ENCODE data around the gene GCNT2. TPM values are rescaled to one million over a fixed set of nuclear protein-coding genes. Genes with fewer than 3 reads are reported as not detected.
"Not testable (repeated sequence)": the region's sequence is repeated elsewhere in the genome, so short reads cannot be mapped to it uniquely, and the experiment has no call there.

The GCNT2 gene
- total RNA-seq, 1 experiment from 2014 or later = 51.2 TPM

DNA sequence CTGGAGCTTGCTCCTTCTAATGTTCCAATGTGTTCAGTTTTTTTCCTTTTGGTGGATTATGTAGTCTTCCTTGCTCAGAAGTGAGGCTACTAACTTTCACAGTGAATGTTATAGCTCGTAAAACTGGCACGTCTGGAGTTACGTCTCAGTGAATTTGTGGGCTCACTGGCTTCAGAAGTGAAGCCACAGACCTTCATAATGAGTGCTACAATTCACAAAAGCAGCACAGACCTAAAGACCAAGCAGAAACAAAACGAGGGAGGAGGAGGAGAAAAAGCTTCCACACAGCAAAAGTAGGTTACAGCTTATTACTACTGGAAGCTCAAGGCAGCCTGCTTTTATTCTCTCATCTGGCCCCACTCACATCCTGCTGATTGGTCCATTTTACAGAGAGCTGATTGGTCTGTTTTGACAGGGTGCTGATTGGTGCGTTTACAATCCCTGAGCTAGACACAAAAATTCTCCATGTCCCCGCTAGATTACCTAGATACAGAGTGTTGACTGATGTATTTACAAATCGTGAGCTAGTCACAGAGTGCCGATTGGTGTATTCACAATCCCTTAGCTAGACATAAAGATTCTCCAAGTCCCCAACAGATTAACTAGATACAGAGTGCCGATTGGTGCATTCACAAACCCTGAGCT lies 34.1 kb upstream of the GCNT2 start:
- Mint-ChIP-seq H3K4me3 (peak overlapping the region; percentile 57), H3K9me3 (peaks cover 24% of the 10 kb centered on the region), H3K27me3 (ENCODE audit: low read depth) (peaks cover 32% of the 10 kb centered on the region)
- not testable (repeated sequence) for H3K36me3 Mint-ChIP-seq; H3K4me1 Mint-ChIP-seq; DNase-seq (ENCODE audit: low spot score); ATAC-seq; H3K27ac Mint-ChIP-seq
- POLR2A ChIA-PET = interaction anchor here (0.6 kb wide), 1 partner anchor 208 kb away, joined by 6 read pairs; the partner anchor contains the start of gene PAK1IP1
- peak; percentile 69 for TF ChIP-seq NFYB (CRISPR knock-in tag; conservative IDR thresholded peaks at IDR 0.05; ENCODE audit: low read depth)
- CTCF ChIA-PET = interaction anchor here (0.7 to 1.7 kb wide), 4 partner anchors 9 to 135 kb away, joined by 3 to 14 read pairs (median 4); no protein-coding TSS in a partner anchor

DNA sequence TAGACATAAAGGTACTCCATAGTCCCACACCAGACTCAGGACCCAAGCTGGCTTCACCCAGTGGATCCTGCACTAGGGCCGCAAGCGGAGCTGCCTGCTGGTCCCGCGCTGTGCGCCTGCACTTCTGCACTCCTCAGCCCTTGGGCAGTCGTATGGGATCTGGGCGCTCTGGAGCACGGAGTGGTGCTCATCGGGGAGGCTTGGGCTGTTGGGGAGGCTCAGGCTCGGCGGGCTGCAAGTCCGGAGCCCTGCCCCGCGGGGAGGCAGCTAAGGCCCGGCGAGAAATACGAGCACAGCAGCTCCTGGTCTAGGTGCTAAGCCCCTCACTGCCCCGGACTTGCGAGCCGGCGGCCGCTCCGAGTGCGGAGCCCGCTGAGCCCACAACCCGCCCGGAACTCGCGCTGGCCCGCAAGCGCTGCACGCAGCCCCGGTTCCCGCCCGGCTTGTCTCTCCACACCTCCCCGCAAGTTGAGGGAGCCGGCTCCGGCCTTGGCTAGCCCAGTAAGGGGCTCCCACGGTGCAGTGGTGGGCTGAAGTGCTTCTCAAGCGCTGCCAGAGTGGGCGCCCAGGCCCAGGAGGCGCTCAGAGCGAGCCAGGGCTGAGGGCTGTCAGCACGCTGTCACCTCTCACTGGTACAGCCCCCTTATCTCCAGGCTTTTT lies 33.4 kb upstream of the GCNT2 start:
- H3K36me3 Mint-ChIP-seq = 0 out of 2 replicates have a peak, but pooled peaks cover 2% of the 10 kb centered on the region
- CTCF ChIA-PET = interaction anchor here (0.7 to 1.7 kb wide), 4 partner anchors 9 to 271 kb away, joined by 3 to 14 read pairs (median 4); no protein-coding TSS in a partner anchor
- H3K4me1 Mint-ChIP-seq = 0 out of 2 replicates have a peak, but pooled peaks cover 4% of the 10 kb centered on the region
- peaks cover 32% of the 10 kb centered on the region for H3K27me3 Mint-ChIP-seq (ENCODE audit: low read depth)
- H3K9me3 Mint-ChIP-seq = peaks cover 24% of the 10 kb centered on the region
- POLR2A ChIA-PET = interaction anchor here (0.6 kb wide), 1 partner anchor 207 kb away, joined by 6 read pairs; the partner anchor contains the start of gene PAK1IP1
- no peak overlapping the region for H3K27ac Mint-ChIP-seq
- TF ChIP-seq, protein P1, sequence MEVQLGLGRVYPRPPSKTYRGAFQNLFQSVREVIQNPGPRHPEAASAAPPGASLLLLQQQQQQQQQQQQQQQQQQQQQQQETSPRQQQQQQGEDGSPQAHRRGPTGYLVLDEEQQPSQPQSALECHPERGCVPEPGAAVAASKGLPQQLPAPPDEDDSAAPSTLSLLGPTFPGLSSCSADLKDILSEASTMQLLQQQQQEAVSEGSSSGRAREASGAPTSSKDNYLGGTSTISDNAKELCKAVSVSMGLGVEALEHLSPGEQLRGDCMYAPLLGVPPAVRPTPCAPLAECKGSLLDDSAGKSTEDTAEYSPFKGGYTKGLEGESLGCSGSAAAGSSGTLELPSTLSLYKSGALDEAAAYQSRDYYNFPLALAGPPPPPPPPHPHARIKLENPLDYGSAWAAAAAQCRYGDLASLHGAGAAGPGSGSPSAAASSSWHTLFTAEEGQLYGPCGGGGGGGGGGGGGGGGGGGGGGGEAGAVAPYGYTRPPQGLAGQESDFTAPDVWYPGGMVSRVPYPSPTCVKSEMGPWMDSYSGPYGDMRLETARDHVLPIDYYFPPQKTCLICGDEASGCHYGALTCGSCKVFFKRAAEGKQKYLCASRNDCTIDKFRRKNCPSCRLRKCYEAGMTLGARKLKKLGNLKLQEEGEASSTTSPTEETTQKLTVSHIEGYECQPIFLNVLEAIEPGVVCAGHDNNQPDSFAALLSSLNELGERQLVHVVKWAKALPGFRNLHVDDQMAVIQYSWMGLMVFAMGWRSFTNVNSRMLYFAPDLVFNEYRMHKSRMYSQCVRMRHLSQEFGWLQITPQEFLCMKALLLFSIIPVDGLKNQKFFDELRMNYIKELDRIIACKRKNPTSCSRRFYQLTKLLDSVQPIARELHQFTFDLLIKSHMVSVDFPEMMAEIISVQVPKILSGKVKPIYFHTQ (CRISPR knock-in tag; IDR thresholded peaks at IDR 0.05) = no peak
- TF ChIP-seq, protein P2, sequence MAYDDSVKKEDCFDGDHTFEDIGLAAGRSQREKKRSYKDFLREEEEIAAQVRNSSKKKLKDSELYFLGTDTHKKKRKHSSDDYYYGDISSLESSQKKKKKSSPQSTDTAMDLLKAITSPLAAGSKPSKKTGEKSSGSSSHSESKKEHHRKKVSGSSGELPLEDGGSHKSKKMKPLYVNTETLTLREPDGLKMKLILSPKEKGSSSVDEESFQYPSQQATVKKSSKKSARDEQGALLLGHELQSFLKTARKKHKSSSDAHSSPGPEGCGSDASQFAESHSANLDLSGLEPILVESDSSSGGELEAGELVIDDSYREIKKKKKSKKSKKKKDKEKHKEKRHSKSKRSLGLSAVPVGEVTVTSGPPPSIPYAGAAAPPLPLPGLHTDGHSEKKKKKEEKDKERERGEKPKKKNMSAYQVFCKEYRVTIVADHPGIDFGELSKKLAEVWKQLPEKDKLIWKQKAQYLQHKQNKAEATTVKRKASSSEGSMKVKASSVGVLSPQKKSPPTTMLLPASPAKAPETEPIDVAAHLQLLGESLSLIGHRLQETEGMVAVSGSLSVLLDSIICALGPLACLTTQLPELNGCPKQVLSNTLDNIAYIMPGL (CRISPR knock-in tag; IDR thresholded peaks at IDR 0.05) = peak; percentile 76; the same call in 1 of the 2 replicates
- TF ChIP-seq, protein P3, sequence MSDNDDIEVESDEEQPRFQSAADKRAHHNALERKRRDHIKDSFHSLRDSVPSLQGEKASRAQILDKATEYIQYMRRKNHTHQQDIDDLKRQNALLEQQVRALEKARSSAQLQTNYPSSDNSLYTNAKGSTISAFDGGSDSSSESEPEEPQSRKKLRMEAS (CRISPR knock-in tag; IDR thresholded peaks at IDR 0.05) = peak; percentile 44; the same call in 1 of the 2 replicates
- DNase-seq (ENCODE audit: low spot score) = peak; percentile 55
- peak overlapping the region; percentile 57 for H3K4me3 Mint-ChIP-seq
- ATAC-seq = peak; percentile 71

DNA sequence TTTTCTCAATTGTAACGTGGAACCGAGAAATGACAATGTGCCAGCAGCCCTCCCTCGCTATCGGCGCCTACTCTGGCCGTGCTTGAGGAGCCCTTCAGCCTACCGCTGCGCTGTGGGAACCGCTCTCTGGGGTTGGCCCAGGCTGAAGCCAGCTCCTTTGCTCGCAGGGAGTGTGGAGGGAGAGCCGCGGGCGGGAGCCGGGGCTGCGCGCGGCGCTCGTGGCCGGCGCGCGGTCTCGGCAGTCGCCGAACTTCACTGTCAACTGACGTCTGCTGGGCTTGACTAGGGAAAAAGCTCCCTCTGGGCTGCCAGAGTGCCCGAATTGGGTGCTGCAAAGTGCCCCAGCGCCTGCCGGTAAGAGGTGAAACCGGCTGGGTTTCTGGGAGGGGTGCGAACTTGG lies 29.7 kb upstream of the GCNT2 start:
- Mint-ChIP-seq H3K36me3 (0 out of 2 replicates have a peak, but pooled peaks cover 2% of the 10 kb centered on the region), H3K4me3 (no peak overlapping the region), H3K27ac (no peak overlapping the region), H3K27me3 (ENCODE audit: low read depth) (peaks cover 32% of the 10 kb centered on the region), H3K4me1 (0 out of 2 replicates have a peak, but pooled peaks cover 4% of the 10 kb centered on the region), H3K9me3 (peaks cover 16% of the 10 kb centered on the region)
- CTCF ChIA-PET = interaction anchor here (1.1 kb wide), 1 partner anchor 13 kb away, joined by 4 read pairs; no protein-coding TSS in a partner anchor
- POLR2A ChIA-PET = interaction anchor here (0.6 kb wide), 1 partner anchor 290 kb away, joined by 3 read pairs; no protein-coding TSS in a partner anchor
- ATAC-seq = no peak
- no peak for DNase-seq (ENCODE audit: low spot score)
- TF ChIP-seq, protein P4, sequence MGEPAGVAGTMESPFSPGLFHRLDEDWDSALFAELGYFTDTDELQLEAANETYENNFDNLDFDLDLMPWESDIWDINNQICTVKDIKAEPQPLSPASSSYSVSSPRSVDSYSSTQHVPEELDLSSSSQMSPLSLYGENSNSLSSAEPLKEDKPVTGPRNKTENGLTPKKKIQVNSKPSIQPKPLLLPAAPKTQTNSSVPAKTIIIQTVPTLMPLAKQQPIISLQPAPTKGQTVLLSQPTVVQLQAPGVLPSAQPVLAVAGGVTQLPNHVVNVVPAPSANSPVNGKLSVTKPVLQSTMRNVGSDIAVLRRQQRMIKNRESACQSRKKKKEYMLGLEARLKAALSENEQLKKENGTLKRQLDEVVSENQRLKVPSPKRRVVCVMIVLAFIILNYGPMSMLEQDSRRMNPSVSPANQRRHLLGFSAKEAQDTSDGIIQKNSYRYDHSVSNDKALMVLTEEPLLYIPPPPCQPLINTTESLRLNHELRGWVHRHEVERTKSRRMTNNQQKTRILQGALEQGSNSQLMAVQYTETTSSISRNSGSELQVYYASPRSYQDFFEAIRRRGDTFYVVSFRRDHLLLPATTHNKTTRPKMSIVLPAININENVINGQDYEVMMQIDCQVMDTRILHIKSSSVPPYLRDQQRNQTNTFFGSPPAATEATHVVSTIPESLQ (CRISPR knock-in tag; IDR thresholded peaks at IDR 0.05) = no peak
- TF ChIP-seq, protein P5, sequence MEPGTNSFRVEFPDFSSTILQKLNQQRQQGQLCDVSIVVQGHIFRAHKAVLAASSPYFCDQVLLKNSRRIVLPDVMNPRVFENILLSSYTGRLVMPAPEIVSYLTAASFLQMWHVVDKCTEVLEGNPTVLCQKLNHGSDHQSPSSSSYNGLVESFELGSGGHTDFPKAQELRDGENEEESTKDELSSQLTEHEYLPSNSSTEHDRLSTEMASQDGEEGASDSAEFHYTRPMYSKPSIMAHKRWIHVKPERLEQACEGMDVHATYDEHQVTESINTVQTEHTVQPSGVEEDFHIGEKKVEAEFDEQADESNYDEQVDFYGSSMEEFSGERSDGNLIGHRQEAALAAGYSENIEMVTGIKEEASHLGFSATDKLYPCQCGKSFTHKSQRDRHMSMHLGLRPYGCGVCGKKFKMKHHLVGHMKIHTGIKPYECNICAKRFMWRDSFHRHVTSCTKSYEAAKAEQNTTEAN (CRISPR knock-in tag; IDR thresholded peaks at IDR 0.05) = no peak
- TF ChIP-seq, protein P6, sequence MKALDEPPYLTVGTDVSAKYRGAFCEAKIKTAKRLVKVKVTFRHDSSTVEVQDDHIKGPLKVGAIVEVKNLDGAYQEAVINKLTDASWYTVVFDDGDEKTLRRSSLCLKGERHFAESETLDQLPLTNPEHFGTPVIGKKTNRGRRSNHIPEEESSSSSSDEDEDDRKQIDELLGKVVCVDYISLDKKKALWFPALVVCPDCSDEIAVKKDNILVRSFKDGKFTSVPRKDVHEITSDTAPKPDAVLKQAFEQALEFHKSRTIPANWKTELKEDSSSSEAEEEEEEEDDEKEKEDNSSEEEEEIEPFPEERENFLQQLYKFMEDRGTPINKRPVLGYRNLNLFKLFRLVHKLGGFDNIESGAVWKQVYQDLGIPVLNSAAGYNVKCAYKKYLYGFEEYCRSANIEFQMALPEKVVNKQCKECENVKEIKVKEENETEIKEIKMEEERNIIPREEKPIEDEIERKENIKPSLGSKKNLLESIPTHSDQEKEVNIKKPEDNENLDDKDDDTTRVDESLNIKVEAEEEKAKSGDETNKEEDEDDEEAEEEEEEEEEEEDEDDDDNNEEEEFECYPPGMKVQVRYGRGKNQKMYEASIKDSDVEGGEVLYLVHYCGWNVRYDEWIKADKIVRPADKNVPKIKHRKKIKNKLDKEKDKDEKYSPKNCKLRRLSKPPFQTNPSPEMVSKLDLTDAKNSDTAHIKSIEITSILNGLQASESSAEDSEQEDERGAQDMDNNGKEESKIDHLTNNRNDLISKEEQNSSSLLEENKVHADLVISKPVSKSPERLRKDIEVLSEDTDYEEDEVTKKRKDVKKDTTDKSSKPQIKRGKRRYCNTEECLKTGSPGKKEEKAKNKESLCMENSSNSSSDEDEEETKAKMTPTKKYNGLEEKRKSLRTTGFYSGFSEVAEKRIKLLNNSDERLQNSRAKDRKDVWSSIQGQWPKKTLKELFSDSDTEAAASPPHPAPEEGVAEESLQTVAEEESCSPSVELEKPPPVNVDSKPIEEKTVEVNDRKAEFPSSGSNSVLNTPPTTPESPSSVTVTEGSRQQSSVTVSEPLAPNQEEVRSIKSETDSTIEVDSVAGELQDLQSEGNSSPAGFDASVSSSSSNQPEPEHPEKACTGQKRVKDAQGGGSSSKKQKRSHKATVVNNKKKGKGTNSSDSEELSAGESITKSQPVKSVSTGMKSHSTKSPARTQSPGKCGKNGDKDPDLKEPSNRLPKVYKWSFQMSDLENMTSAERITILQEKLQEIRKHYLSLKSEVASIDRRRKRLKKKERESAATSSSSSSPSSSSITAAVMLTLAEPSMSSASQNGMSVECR (CRISPR knock-in tag; IDR thresholded peaks at IDR 0.05; ENCODE audit: borderline replicate concordance) = no peak
- TF ChIP-seq NR2C2 (CRISPR knock-in tag; IDR thresholded peaks at IDR 0.05) (no peak), ZNF263 (CRISPR knock-in tag; IDR thresholded peaks at IDR 0.05; ENCODE audit: low read depth) (no peak)
- TF ChIP-seq, protein P7, sequence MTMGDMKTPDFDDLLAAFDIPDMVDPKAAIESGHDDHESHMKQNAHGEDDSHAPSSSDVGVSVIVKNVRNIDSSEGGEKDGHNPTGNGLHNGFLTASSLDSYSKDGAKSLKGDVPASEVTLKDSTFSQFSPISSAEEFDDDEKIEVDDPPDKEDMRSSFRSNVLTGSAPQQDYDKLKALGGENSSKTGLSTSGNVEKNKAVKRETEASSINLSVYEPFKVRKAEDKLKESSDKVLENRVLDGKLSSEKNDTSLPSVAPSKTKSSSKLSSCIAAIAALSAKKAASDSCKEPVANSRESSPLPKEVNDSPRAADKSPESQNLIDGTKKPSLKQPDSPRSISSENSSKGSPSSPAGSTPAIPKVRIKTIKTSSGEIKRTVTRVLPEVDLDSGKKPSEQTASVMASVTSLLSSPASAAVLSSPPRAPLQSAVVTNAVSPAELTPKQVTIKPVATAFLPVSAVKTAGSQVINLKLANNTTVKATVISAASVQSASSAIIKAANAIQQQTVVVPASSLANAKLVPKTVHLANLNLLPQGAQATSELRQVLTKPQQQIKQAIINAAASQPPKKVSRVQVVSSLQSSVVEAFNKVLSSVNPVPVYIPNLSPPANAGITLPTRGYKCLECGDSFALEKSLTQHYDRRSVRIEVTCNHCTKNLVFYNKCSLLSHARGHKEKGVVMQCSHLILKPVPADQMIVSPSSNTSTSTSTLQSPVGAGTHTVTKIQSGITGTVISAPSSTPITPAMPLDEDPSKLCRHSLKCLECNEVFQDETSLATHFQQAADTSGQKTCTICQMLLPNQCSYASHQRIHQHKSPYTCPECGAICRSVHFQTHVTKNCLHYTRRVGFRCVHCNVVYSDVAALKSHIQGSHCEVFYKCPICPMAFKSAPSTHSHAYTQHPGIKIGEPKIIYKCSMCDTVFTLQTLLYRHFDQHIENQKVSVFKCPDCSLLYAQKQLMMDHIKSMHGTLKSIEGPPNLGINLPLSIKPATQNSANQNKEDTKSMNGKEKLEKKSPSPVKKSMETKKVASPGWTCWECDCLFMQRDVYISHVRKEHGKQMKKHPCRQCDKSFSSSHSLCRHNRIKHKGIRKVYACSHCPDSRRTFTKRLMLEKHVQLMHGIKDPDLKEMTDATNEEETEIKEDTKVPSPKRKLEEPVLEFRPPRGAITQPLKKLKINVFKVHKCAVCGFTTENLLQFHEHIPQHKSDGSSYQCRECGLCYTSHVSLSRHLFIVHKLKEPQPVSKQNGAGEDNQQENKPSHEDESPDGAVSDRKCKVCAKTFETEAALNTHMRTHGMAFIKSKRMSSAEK (CRISPR knock-in tag; IDR thresholded peaks at IDR 0.05; ENCODE audit: borderline replicate concordance) = no peak
